Panc1 (cell line): ENCODE results near the gene PLEKHG5. TPM values are rescaled to one million over a fixed set of nuclear protein-coding genes. Genes with fewer than 3 reads are reported as not detected.

Experiments used
- ATAC-seq: fragments of 200-7000 bp; cut with Tn5 transposase; 2 replicates; pipeline ENCODE4 v1.9.1; 2020; ENCODE audit warnings: mild to moderate bottlenecking, moderate library complexity
- BruUV-seq: library from RNA; stranded (reverse); fragments of 400-500 nt; replicated peaks from 2 replicates; lab custom pipeline; 2021; lab: Mats Ljungman, UMichigan
- CTCF ChIA-PET: fragments of 300-600 bp; sonication (Branson Sonifier 250); formaldehyde crosslinking; loops from one replicate; lab custom pipeline; 2022; ENCODE audit warnings: antibody characterized with exemption; lab: Charles Lee
- POLR2A ChIA-PET: fragments of 300-600 bp; sonication (Branson Sonifier 250); formaldehyde crosslinking; loops from one replicate; lab custom pipeline; 2022; ENCODE audit warnings: antibody characterized with exemption; lab: Charles Lee
- DNase-seq: peaks from one replicate; pipeline ENCODE4 v3.0.0-alpha.2; 2010; ENCODE audit warnings: low read depth, low spot score
- H3K27ac ChIP-seq: 2 replicates; pipeline ENCODE4 v1.5.1; 2011; ENCODE audit warnings: mild to moderate bottlenecking, low read length, inconsistent platforms
- H3K27me3 ChIP-seq: fragments of 200-500 bp; sonication (Bioruptor generic); 2 replicates; pipeline ENCODE4 v1.6.0; 2014; ENCODE audit warnings: low read length, inconsistent platforms; ENCODE audit not compliant: control insufficient read depth, insufficient read depth
- H3K36me3 ChIP-seq: fragments of 200-500 bp; sonication (Bioruptor generic); 2 replicates; pipeline ENCODE4 v1.5.1; 2014; ENCODE audit warnings: inconsistent platforms, mild to moderate bottlenecking, low read length, moderate library complexity; ENCODE audit not compliant: control insufficient read depth, insufficient read depth
- H3K4me1 ChIP-seq: 2 replicates; pipeline ENCODE4 v1.5.1; 2011; ENCODE audit warnings: inconsistent platforms, mild to moderate bottlenecking, low read length, moderate library complexity; ENCODE audit not compliant: control insufficient read depth, insufficient read depth
- H3K4me3 ChIP-seq, 2 experiments: 2 replicates each; pipeline ENCODE4 v1.5.1; 2011 to 2012; ENCODE audit warnings: low read depth in 2 of 2, low read length in 2 of 2, mild to moderate bottlenecking in 2 of 2, inconsistent platforms in 1 of 2, moderate library complexity in 1 of 2
- H3K9me3 ChIP-seq: fragments of 200-500 bp; sonication (Bioruptor generic); 2 replicates; pipeline ENCODE4 v1.5.1; 2014; ENCODE audit warnings: low read depth, mild to moderate bottlenecking, inconsistent platforms, low read length, moderate library complexity; ENCODE audit not compliant: control insufficient read depth, insufficient read depth
- POLR2AphosphoS5 ChIP-seq: IDR thresholded peaks from 2 replicates; pipeline ENCODE4 v1.6.1; 2012; ENCODE audit warnings: mild to moderate bottlenecking, low read depth, low read length, moderate library complexity
- SIN3A ChIP-seq: IDR thresholded peaks from 2 replicates; pipeline ENCODE4 v1.6.1; 2012; ENCODE audit warnings: low read depth, mild to moderate bottlenecking, low read length, moderate library complexity, borderline replicate concordance; ENCODE audit not compliant: insufficient read depth
- TCF7L2 ChIP-seq: IDR thresholded peaks from 2 replicates; pipeline ENCODE4 v1.6.1; 2011; ENCODE audit warnings: mild to moderate bottlenecking, low read depth, low read length, inconsistent platforms
- in situ Hi-C: cut with HindIII; loops from 2 replicates; pipeline ENCODE4 v1.10.0; 2016; ENCODE audit warnings: low sequenced_read_pairs, low pct_unique_long_range_greater_than_20kb
- intact Hi-C: fragments of 100-400 bp; cut with micrococcal nuclease; formaldehyde crosslinking; loops from one replicate; pipeline ENCODE4 v1.10.0; 2022; ENCODE audit not compliant: unreplicated experiment
- total RNA-seq: library from RNA; stranded (reverse); gene quantifications from one replicate; pipeline ENCODE4 v1.2.1, GENCODE V29; 2021; ENCODE audit not compliant: unreplicated experiment
- TF ChIP-seq, protein P1 (sequence below): fragments of 450-650 bp; IDR thresholded peaks from 2 replicates; pipeline ENCODE4 v1.5.1; 2017; ENCODE audit warnings: mild to moderate bottlenecking
- TF ChIP-seq, protein P2 (sequence below), 2 experiments: IDR thresholded peaks; 2 replicates each; pipeline ENCODE4 v1.6.1; 2011 to 2012; ENCODE audit warnings: low read depth in 2 of 2, control low read depth in 1 of 2, low read length in 1 of 2, mild to moderate bottlenecking in 1 of 2, moderate library complexity in 1 of 2; ENCODE audit not compliant: insufficient read depth in 1 of 2

PLEKHG5 gene
- total RNA-seq, 1 experiment from 2014 or later, result 6.8 TPM

- H3K4me3 ChIP-seq, result no peak overlapping the region
- H3K36me3 ChIP-seq, result no peaks in the 10 kb centered on the region
- intact Hi-C loops (no loop called here), in situ Hi-C loops (no loop called here)
- ChIA-PET POLR2A (interaction anchor here (0.5 kb wide), 1 partner anchor 56 kb away, joined by 3 read pairs; no protein-coding TSS in a partner anchor), CTCF (no interaction called here)
- no peak for TF ChIP-seq POLR2AphosphoS5
- no peak for TF ChIP-seq TCF7L2
- TF ChIP-seq, protein P1, sequence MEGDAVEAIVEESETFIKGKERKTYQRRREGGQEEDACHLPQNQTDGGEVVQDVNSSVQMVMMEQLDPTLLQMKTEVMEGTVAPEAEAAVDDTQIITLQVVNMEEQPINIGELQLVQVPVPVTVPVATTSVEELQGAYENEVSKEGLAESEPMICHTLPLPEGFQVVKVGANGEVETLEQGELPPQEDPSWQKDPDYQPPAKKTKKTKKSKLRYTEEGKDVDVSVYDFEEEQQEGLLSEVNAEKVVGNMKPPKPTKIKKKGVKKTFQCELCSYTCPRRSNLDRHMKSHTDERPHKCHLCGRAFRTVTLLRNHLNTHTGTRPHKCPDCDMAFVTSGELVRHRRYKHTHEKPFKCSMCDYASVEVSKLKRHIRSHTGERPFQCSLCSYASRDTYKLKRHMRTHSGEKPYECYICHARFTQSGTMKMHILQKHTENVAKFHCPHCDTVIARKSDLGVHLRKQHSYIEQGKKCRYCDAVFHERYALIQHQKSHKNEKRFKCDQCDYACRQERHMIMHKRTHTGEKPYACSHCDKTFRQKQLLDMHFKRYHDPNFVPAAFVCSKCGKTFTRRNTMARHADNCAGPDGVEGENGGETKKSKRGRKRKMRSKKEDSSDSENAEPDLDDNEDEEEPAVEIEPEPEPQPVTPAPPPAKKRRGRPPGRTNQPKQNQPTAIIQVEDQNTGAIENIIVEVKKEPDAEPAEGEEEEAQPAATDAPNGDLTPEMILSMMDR, result no peak
- no peak for TF ChIP-seq SIN3A
- TF ChIP-seq, protein P2, sequence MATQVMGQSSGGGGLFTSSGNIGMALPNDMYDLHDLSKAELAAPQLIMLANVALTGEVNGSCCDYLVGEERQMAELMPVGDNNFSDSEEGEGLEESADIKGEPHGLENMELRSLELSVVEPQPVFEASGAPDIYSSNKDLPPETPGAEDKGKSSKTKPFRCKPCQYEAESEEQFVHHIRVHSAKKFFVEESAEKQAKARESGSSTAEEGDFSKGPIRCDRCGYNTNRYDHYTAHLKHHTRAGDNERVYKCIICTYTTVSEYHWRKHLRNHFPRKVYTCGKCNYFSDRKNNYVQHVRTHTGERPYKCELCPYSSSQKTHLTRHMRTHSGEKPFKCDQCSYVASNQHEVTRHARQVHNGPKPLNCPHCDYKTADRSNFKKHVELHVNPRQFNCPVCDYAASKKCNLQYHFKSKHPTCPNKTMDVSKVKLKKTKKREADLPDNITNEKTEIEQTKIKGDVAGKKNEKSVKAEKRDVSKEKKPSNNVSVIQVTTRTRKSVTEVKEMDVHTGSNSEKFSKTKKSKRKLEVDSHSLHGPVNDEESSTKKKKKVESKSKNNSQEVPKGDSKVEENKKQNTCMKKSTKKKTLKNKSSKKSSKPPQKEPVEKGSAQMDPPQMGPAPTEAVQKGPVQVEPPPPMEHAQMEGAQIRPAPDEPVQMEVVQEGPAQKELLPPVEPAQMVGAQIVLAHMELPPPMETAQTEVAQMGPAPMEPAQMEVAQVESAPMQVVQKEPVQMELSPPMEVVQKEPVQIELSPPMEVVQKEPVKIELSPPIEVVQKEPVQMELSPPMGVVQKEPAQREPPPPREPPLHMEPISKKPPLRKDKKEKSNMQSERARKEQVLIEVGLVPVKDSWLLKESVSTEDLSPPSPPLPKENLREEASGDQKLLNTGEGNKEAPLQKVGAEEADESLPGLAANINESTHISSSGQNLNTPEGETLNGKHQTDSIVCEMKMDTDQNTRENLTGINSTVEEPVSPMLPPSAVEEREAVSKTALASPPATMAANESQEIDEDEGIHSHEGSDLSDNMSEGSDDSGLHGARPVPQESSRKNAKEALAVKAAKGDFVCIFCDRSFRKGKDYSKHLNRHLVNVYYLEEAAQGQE (IDR thresholded peaks at IDR 0.05; ENCODE audit: insufficient read depth in 1 of 2, low read depth in 2 of 2, low read length in 1 of 2), result no peak
- H3K4me1 ChIP-seq, result no peaks in the 10 kb centered on the region
- H3K27ac ChIP-seq, result no peak overlapping the region
- no peaks in the 10 kb centered on the region for H3K27me3 ChIP-seq
- no peaks in the 10 kb centered on the region for H3K9me3 ChIP-seq
- no TSS peak for BruUV-seq
- DNase-seq (no peak), ATAC-seq (no peak)
Measured at GRCh38 chr1:6503884-6504602, 12.6 kb upstream of the PLEKHG5 start.

GRCh38 chr1:6502000-6502891 is 10.8 kb upstream of the PLEKHG5 start:
- intact Hi-C loops (no loop called here), in situ Hi-C loops (no loop called here)
- no peaks in the 10 kb centered on the region for H3K36me3 ChIP-seq
- BruUV-seq, result no TSS peak
- ChIA-PET CTCF (no interaction called here), POLR2A (no interaction called here)
- ATAC-seq, result no peak
- H3K9me3 ChIP-seq, result no peaks in the 10 kb centered on the region
- DNase-seq, result no peak
- peaks cover 3% of the 10 kb centered on the region; the same call in 1 of the 2 replicates for H3K4me1 ChIP-seq
- H3K4me3 ChIP-seq, result no peak overlapping the region
- no peak overlapping the region for H3K27ac ChIP-seq
- no peak for TF ChIP-seq SIN3A
- TF ChIP-seq, protein P1, result no peak
- TF ChIP-seq TCF7L2, result no peak
- TF ChIP-seq, protein P2 (IDR thresholded peaks at IDR 0.05; ENCODE audit: insufficient read depth in 1 of 2, low read depth in 2 of 2, low read length in 1 of 2), result no peak
- TF ChIP-seq POLR2AphosphoS5, result no peak
- no peaks in the 10 kb centered on the region for H3K27me3 ChIP-seq
